ENCODE results near the gene ZBP1. TPM values are rescaled to one million over a fixed set of nuclear protein-coding genes. Genes with fewer than 3 reads are reported as not detected.

ZBP1 gene
- total RNA-seq, 6 donors from 2014 or later, result 3.2 to 9.4 (median 4.8) TPM

DNA sequence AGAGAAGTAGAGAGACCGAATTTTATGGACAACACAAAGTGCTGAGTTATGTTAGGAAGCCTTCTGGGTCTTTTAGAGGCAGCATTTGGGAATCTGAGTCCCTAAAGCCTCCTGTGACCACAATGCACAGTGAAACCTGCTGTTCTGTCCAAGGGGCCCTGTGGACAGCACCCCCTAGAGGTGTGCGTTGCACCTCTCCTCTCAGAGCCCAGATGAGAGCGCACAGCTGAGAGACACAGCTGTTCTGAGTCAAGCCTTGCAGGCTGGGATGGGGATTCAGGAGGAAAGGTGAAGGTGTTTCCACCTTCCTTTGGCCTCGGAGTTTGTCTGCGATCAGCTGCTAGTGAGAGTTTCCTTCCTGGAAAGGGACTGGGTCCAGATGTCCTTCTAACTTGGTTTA, 46.3 kb downstream of the ZBP1 start:
- 51 to 58% methylated on average over 5 of the region's 5 CpGs for WGBS, 2 donors
- Histone ChIP-seq H3K4me1 (no peaks in the 10 kb centered on the region), H3K27ac (no peak overlapping the region), H3K36me3 (no peaks in the 10 kb centered on the region), H3K27me3 (no peaks in the 10 kb centered on the region), H3K9me3 (no peaks in the 10 kb centered on the region), H3K4me3 (no peak overlapping the region)
- no peak for ATAC-seq (ENCODE audit: low FRiP score in 2 of 2)
- TF ChIP-seq POLR2AphosphoS5 (IDR thresholded peaks at IDR 0.05), result no peak
- no peak for TF ChIP-seq CTCF (IDR thresholded peaks at IDR 0.05)
- TF ChIP-seq POLR2A (IDR thresholded peaks at IDR 0.05), result no peak
- TF ChIP-seq EP300 (IDR thresholded peaks at IDR 0.05), result no peak
- no peak for DNase-seq

DNA sequence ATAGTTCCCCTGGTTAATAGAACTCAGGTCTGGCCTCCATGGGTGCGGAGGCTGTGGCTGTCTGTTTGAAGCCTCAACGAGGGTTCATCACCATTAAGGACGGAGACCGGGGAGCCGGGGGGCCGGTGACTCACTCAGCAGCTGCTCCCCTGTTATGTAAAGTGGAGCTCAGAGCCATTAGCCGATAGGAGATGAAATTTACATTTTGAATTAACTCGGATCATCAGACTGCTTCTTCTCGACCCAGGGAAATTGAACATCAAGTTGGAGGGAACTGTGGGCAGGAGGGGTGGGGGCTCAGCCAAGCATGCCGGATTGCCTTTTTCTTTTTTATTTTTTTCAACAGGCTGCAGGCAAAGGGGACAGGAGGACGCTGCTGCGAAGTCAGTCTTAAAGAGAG, 47.0 kb downstream of the ZBP1 start:
- WGBS, 2 donors, result 62 to 63% methylated on average over 10 to 12 of the region's 12 CpGs
- H3K4me3 ChIP-seq, result no peak overlapping the region
- TF ChIP-seq EP300 (IDR thresholded peaks at IDR 0.05), result no peak
- TF ChIP-seq POLR2A (IDR thresholded peaks at IDR 0.05), result no peak
- TF ChIP-seq POLR2AphosphoS5 (IDR thresholded peaks at IDR 0.05), result no peak
- no peak for TF ChIP-seq CTCF (IDR thresholded peaks at IDR 0.05)
- no peak for DNase-seq
- H3K27ac ChIP-seq, result no peak overlapping the region
- H3K9me3 ChIP-seq, result no peaks in the 10 kb centered on the region
- no peak for ATAC-seq (ENCODE audit: low FRiP score in 2 of 2)
- H3K4me1 ChIP-seq, result no peaks in the 10 kb centered on the region
- no peaks in the 10 kb centered on the region for H3K27me3 ChIP-seq
- no peaks in the 10 kb centered on the region for H3K36me3 ChIP-seq

DNA sequence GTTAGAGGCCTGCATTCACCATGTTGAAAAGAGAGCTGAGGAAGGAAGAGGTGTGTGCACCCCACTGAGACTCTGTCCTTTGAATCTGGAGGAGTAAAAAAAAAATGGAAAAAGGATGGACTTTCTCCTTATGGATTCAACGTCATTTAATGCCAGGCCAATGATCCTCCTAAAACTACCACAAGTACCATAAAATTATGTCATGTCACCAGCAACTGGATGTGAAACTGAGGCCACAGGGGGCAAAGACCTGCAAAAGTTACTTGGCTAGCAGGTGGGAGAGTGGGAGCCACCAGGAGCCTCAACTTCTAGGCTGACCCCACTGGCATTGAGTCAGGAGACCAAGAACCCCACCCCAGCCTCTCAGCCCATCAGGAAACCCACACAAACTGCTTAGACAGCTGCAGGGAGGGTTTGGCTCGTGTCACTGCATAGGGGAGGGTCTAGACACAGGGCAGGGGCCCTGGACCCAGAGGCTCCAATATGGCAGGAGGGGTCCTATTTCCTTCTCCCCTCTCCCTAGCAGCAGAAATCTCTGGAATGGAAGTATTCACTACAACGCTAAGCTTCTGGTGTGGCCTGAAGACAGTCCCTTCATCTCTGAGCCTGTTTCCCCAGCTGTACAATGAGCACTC, 48.3 kb downstream of the ZBP1 start:
- Histone ChIP-seq H3K36me3 (no peaks in the 10 kb centered on the region), H3K27ac (no peak overlapping the region), H3K27me3 (no peaks in the 10 kb centered on the region), H3K4me3 (no peak overlapping the region), H3K4me1 (no peaks in the 10 kb centered on the region), H3K9me3 (no peaks in the 10 kb centered on the region)
- WGBS, 2 donors, result 88 to 99% methylated on average over 1 to 3 of the region's 3 CpGs
- TF ChIP-seq POLR2A (IDR thresholded peaks at IDR 0.05) (no peak), EP300 (IDR thresholded peaks at IDR 0.05) (no peak)
- DNase-seq (no peak), ATAC-seq (ENCODE audit: low FRiP score in 2 of 2) (no peak)

DNA sequence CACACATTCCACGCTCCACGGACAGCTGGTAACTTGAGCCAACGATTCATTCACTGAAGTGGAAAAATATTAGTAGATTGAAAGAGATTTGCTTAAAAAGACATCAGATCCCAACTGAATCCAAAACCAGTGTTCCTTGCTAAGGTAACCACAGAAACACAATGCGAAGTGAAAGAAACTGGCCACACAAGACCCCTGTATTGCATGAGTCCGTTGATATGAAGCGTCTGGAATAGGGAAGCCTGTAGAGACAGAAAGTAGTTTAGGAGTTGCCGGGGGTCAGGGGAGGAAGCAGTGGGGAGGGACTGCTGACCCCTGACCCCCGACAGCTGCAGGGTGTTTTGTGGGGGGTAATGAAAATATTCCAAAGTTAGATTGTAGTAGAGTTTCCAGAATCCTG, 49.3 kb downstream of the ZBP1 start:
- H3K4me1 ChIP-seq, result no peaks in the 10 kb centered on the region
- no peak overlapping the region for H3K27ac ChIP-seq
- no peak for DNase-seq
- no peak for ATAC-seq (ENCODE audit: low FRiP score in 2 of 2)
- H3K9me3 ChIP-seq, result no peaks in the 10 kb centered on the region
- no peak overlapping the region for H3K4me3 ChIP-seq
- no peaks in the 10 kb centered on the region for H3K27me3 ChIP-seq
- no peaks in the 10 kb centered on the region for H3K36me3 ChIP-seq
- TF ChIP-seq POLR2A (IDR thresholded peaks at IDR 0.05) (no peak), POLR2AphosphoS5 (IDR thresholded peaks at IDR 0.05) (no peak)
- whole genome bisulfite sequencing, 2 donors, result 69 to 75% methylated on average over 8 of the region's 8 CpGs

DNA sequence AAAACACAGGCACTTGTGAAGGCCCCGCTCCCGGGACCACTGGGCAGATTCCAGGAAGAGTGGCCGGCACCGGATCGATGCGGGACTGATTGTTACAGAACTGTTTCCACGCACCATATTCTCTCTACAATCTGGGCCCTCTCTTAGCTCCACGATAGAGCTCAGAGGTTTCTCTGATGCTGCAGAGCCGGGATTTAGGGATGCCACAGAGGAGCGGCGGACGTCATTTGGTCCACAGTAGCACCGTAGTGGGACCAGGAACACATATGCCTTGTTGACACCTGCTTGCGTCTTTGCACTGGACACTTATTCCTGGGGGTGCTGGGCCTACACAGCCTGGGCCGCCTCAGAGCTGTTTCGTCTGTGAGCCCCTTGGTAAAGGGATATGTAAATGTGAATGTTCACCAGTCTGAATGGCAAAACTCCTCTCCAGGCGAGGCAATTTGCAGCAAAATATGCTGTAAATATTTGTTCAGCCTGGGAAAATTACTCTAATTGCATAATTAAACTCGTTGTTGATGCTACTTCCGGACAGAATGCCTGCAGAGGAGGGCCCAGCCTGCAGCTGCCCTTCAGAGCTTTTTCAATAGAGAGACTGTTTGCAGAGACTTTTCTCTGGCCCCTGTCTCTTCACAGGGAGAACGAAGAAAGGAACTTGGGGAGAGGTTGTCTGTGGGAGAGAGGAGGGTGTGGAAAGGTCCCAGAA, 49.9 kb downstream of the ZBP1 start:
- no peak for DNase-seq
- 71 to 78% methylated on average over 18 to 20 of the region's 20 CpGs for WGBS, 2 donors
- Histone ChIP-seq H3K36me3 (no peaks in the 10 kb centered on the region), H3K4me1 (no peaks in the 10 kb centered on the region), H3K27me3 (no peaks in the 10 kb centered on the region), H3K9me3 (no peaks in the 10 kb centered on the region), H3K27ac (no peak overlapping the region), H3K4me3 (no peak overlapping the region)
- TF ChIP-seq POLR2A (IDR thresholded peaks at IDR 0.05) (no peak), CTCF (IDR thresholded peaks at IDR 0.05) (no peak), POLR2AphosphoS5 (IDR thresholded peaks at IDR 0.05) (no peak), EP300 (IDR thresholded peaks at IDR 0.05) (no peak)
- no peak for ATAC-seq (ENCODE audit: low FRiP score in 2 of 2)

GRCh38 chr20:57568960-57569359, 51.3 kb downstream of the ZBP1 start:
- TF ChIP-seq EP300 (IDR thresholded peaks at IDR 0.05), result no peak
- no peak for TF ChIP-seq POLR2A (IDR thresholded peaks at IDR 0.05)

More at GRCh38 chr20:57568960-57569359, 51.3 kb downstream of the ZBP1 start:
- 90 to 95% methylated on average over 9 to 12 of the region's 12 CpGs for whole genome bisulfite sequencing, 2 donors
- no peak overlapping the region for H3K4me3 ChIP-seq
- ATAC-seq (ENCODE audit: low FRiP score in 2 of 2) (no peak), DNase-seq (no peak)
- H3K4me1 ChIP-seq, result no peaks in the 10 kb centered on the region
- no peaks in the 10 kb centered on the region for H3K36me3 ChIP-seq
- no peaks in the 10 kb centered on the region for H3K27me3 ChIP-seq
- no peaks in the 10 kb centered on the region for H3K9me3 ChIP-seq
- no peak overlapping the region for H3K27ac ChIP-seq

All from upper lobe of left lung (tissue), 6 donors.